SU-DHL-6 (cell line): ENCODE results near the gene AUH.
"Not testable (repeated sequence)": the region's sequence is repeated elsewhere in the genome, so short reads cannot be mapped to it uniquely, and the experiment has no call there.

Experiments used
- EZH2phosphoT487 ChIP-seq: fragments of 200-600 bp; sonication (generic), shearing (Covaris generic); conservative IDR thresholded peaks from 2 replicates; pipeline ENCODE4 v1.6.1; 2018; ENCODE audit warnings: mild to moderate bottlenecking, antibody characterized with exemption, low read length, moderate library complexity, mixed read lengths
- TF ChIP-seq, protein P1 (sequence below): fragments of 200-600 bp; sonication (generic); IDR thresholded peaks from one replicate; pipeline ENCODE4 v1.5.1; 2017; ENCODE audit warnings: antibody characterized with exemption, mild to moderate bottlenecking, low read length, moderate library complexity; ENCODE audit not compliant: insufficient read depth, poor library complexity, severe bottlenecking

DNA sequence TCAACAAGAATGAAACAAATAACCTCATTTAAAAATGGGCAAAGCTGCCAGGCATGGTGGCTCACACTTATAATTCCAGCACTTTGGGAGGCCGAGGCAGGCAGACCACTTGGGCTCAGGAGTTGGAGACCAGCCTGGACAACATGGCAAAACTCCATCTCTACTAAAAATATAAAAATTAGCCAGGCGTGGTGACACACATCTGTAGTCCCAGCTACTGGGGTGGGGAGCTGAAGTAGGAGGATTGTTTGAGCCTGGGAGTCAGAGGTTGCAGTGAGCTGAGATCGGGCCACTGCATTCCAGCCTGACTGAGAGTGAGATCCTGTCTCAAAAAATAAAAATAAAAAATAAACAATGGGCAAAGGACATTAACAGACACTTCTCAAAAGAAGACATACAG, 8.3 kb upstream of the AUH start:
- TF ChIP-seq, protein P1, sequence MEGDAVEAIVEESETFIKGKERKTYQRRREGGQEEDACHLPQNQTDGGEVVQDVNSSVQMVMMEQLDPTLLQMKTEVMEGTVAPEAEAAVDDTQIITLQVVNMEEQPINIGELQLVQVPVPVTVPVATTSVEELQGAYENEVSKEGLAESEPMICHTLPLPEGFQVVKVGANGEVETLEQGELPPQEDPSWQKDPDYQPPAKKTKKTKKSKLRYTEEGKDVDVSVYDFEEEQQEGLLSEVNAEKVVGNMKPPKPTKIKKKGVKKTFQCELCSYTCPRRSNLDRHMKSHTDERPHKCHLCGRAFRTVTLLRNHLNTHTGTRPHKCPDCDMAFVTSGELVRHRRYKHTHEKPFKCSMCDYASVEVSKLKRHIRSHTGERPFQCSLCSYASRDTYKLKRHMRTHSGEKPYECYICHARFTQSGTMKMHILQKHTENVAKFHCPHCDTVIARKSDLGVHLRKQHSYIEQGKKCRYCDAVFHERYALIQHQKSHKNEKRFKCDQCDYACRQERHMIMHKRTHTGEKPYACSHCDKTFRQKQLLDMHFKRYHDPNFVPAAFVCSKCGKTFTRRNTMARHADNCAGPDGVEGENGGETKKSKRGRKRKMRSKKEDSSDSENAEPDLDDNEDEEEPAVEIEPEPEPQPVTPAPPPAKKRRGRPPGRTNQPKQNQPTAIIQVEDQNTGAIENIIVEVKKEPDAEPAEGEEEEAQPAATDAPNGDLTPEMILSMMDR = not testable (repeated sequence)
- not testable (repeated sequence) for TF ChIP-seq EZH2phosphoT487
